C4-2B (cell line): Measurements from ENCODE around the gene TLE5.

Source experiments
- CTCF ChIP-seq: fragments of 450-650 bp; conservative IDR thresholded peaks from 2 replicates; pipeline ENCODE4 v1.5.1; 2017; ENCODE audit warnings: mild to moderate bottlenecking
- ZFX ChIP-seq: fragments of 450-650 bp; IDR thresholded peaks from 2 replicates; pipeline ENCODE4 v1.6.1; 2017

- TF ChIP-seq CTCF (no peak), ZFX (no peak)
These were observed 35.0 kb downstream of the TLE5 start for GRCh38 chr19:3027292-3027691.
